AML-193 (cell line): ENCODE measurements around the gene RYR2.
"Not testable (repeated sequence)": the region's sequence is repeated elsewhere in the genome, so short reads cannot be mapped to it uniquely, and the experiment has no call there.

Source experiments
- DNase-seq, 2 experiments: peaks; one replicate each; lab custom pipeline; 2025; lab: John Stamatoyannopoulos, UW

Gene RYR2

GRCh38 chr1:237146241-237146640, 104.3 kb downstream of the RYR2 start:
- DNase-seq, result no peak

- no peak for DNase-seq
Observed at GRCh38 chr1:237149857-237150256, 107.9 kb downstream of the RYR2 start.

- not testable (repeated sequence) for DNase-seq
Observed at GRCh38 chr1:237151979-237152378, 110.0 kb downstream of the RYR2 start.

GRCh38 chr1:237152506-237153335, 110.7 kb downstream of the RYR2 start:
- DNase-seq, result no peak

GRCh38 chr1:237154157-237154556, 112.2 kb downstream of the RYR2 start:
- DNase-seq, result no peak

GRCh38 chr1:237164406-237165352, 122.7 kb downstream of the RYR2 start:
- no peak for DNase-seq

GRCh38 chr1:237166086-237166485, 124.1 kb downstream of the RYR2 start:
- no peak for DNase-seq

- no peak for DNase-seq
Observed at GRCh38 chr1:237166593-237167101, 124.7 kb downstream of the RYR2 start.

GRCh38 chr1:237170149-237170548, 128.2 kb downstream of the RYR2 start:
- no peak for DNase-seq

GRCh38 chr1:237171454-237172117, 129.6 kb downstream of the RYR2 start:
- DNase-seq, result no peak

GRCh38 chr1:237172118-237172485, 130.1 kb downstream of the RYR2 start:
- no peak for DNase-seq

- DNase-seq, result no peak
Observed at GRCh38 chr1:237179503-237179902, 137.5 kb downstream of the RYR2 start.

GRCh38 chr1:237180256-237180655, 138.3 kb downstream of the RYR2 start:
- DNase-seq, result no peak

GRCh38 chr1:237181743-237182317, 139.8 kb downstream of the RYR2 start:
- DNase-seq, result no peak

GRCh38 chr1:237183963-237184540, 142.1 kb downstream of the RYR2 start:
- DNase-seq, result no peak

- no peak for DNase-seq
Observed at GRCh38 chr1:237186675-237187074, 144.7 kb downstream of the RYR2 start.

- no peak for DNase-seq
Observed at GRCh38 chr1:237187842-237188241, 145.9 kb downstream of the RYR2 start.

GRCh38 chr1:237191403-237191802, 149.4 kb downstream of the RYR2 start:
- no peak for DNase-seq

- DNase-seq, result no peak
Observed at GRCh38 chr1:237197470-237198425, 155.8 kb downstream of the RYR2 start.

- DNase-seq, result no peak
Observed at GRCh38 chr1:237199026-237199425, 157.0 kb downstream of the RYR2 start.
